ENCODE results near the gene NXPE2. TPM values are rescaled to one million over a fixed set of nuclear protein-coding genes. Genes with fewer than 3 reads are reported as not detected.

NXPE2 gene
- total and polyA plus RNA-seq, 2 of the 8 experiments (the other 6 are each of a cell fraction or from before 2014, with no cell fraction given): not detected

- no peak overlapping the region for H3K4me2 ChIP-seq (ENCODE audit: insufficient read depth in 1 of 2, low read depth in 2 of 2, low read length in 2 of 2)
- no peak overlapping the region for H4K5ac ChIP-seq (ENCODE audit: insufficient read length, low read depth, low read length)
- no peak overlapping the region for H3K14ac ChIP-seq (ENCODE audit: insufficient read length)
- H2BK15ac ChIP-seq (ENCODE audit: low read length): no peak overlapping the region
- no peak overlapping the region for H2AFZ ChIP-seq (ENCODE audit: low read length)
- no peak overlapping the region for H3K56ac ChIP-seq (replicated peaks; ENCODE audit: insufficient read length, low read depth, low read length)
- H3K4me3 ChIP-seq (ENCODE audit: extremely low read depth in 1 of 4, insufficient read depth in 2 of 4, low read depth in 3 of 4, low read length in 4 of 4): no peak overlapping the region
- H3K79me1 ChIP-seq (ENCODE audit: low read depth, low read length): no peaks in the 10 kb centered on the region
- H2BK12ac ChIP-seq (ENCODE audit: low read depth, low read length): no peak overlapping the region
- no peak overlapping the region for H4K8ac ChIP-seq (ENCODE audit: extremely low read depth, insufficient read depth, low read length)
- no peak overlapping the region for H2BK120ac ChIP-seq (replicated peaks; ENCODE audit: low read depth, low read length)
- H3K27ac ChIP-seq (ENCODE audit: low read depth, low read length): no peak overlapping the region
- H3K9ac ChIP-seq (replicated peaks in 1 of 4; ENCODE audit: extremely low read depth in 1 of 4, low read depth in 3 of 4, low read length in 3 of 4): no peak overlapping the region
- ChIA-PET POLR2A (ENCODE audit: partially characterized antibody) (no interaction called here), CTCF (ENCODE audit: partially characterized antibody) (no interaction called here)
- no peaks in the 10 kb centered on the region for H3K27me3 ChIP-seq (replicated peaks in 1 of 4; ENCODE audit: control insufficient read depth in 3 of 4, extremely low read depth in 1 of 4, insufficient read depth in 3 of 4, low read length in 3 of 4)
- no peaks in the 10 kb centered on the region for H3K36me3 ChIP-seq (ENCODE audit: control insufficient read depth in 2 of 4, insufficient read depth in 4 of 4, low read length in 3 of 4)
- DNase-seq (ENCODE audit: low read depth in 1 of 2, low spot score in 2 of 2) (no peak), FAIRE-seq (no peak)
- H4K20me1 ChIP-seq (replicated peaks in 1 of 2; ENCODE audit: control insufficient read depth in 1 of 2, insufficient read depth in 2 of 2, low read length in 2 of 2): no peaks in the 10 kb centered on the region
- no peak overlapping the region for H2BK5ac ChIP-seq (ENCODE audit: low read depth, low read length)
- no peaks in the 10 kb centered on the region for H3K79me2 ChIP-seq (ENCODE audit: control insufficient read depth in 1 of 2, insufficient read depth in 2 of 2, low read length in 2 of 2)
- H3K18ac ChIP-seq (ENCODE audit: extremely low read depth, low read length): no peak overlapping the region
- no peak overlapping the region for H4K91ac ChIP-seq (replicated peaks; ENCODE audit: insufficient read length, low read length)
- H2AK5ac ChIP-seq (ENCODE audit: low read depth, low read length): no peak overlapping the region
- H2BK20ac ChIP-seq (ENCODE audit: low read length): no peak overlapping the region
- H3K23ac ChIP-seq (ENCODE audit: insufficient read length): no peak overlapping the region
- no peaks in the 10 kb centered on the region for H3K4me1 ChIP-seq (replicated peaks in 1 of 4; ENCODE audit: control insufficient read depth in 3 of 4, insufficient read depth in 4 of 4, low read length in 3 of 4)
- H3K4ac ChIP-seq (replicated peaks; ENCODE audit: insufficient read length, low read depth, low read length): no peak overlapping the region
- H3K9me3 ChIP-seq (ENCODE audit: insufficient read depth in 2 of 2, low read depth in 1 of 2, low read length in 1 of 2): no peaks in the 10 kb centered on the region; a peak in 2 of 4 replicates
- H3K23me2 ChIP-seq (ENCODE audit: low read depth, low read length): no peaks in the 10 kb centered on the region
- TF ChIP-seq SP1 (IDR thresholded peaks at IDR 0.05; ENCODE audit: low read depth, low read length): no peak
- TF ChIP-seq CHD7 (IDR thresholded peaks at IDR 0.05; ENCODE audit: insufficient replicate concordance, low read length): no peak
Measured at GRCh38 chr11:114673661-114674060, 4.7 kb upstream of the NXPE2 start.
